Omental fat pad (tissue), 4 donors: Measurements from ENCODE around the gene IFNAR2. TPM values are rescaled to one million over a fixed set of nuclear protein-coding genes. Genes with fewer than 3 reads are reported as not detected.

Experiments used
- ATAC-seq: fragments of 150-250 bp; one replicate; pipeline ENCODE4 v1.9.1; 2016; ENCODE audit warnings: mild to moderate bottlenecking, moderate library complexity; ENCODE audit not compliant: low FRiP score
- DNase-seq: peaks from one replicate; pipeline ENCODE4 v3.0.0-alpha.2; 2019; ENCODE audit warnings: low spot score
- CTCF ChIP-seq, 3 donors: fragments of 450-650 bp; IDR thresholded peaks; one replicate each; pipeline ENCODE4 v1.5.1; 2016 to 2017; ENCODE audit warnings: antibody characterized with exemption in 3 of 3, mild to moderate bottlenecking in 3 of 3, moderate library complexity in 2 of 3
- total RNA-seq, 4 donors: library from RNA; depleted of rRNA; stranded (reverse); fragments of >200 nt; gene quantifications; one replicate each; pipeline ENCODE4 v1.1.0, GENCODE V29; 2016

The IFNAR2 gene
- total RNA-seq, 4 donors from 2014 or later, result 13.5 to 32.9 (median 26.2) TPM

DNA sequence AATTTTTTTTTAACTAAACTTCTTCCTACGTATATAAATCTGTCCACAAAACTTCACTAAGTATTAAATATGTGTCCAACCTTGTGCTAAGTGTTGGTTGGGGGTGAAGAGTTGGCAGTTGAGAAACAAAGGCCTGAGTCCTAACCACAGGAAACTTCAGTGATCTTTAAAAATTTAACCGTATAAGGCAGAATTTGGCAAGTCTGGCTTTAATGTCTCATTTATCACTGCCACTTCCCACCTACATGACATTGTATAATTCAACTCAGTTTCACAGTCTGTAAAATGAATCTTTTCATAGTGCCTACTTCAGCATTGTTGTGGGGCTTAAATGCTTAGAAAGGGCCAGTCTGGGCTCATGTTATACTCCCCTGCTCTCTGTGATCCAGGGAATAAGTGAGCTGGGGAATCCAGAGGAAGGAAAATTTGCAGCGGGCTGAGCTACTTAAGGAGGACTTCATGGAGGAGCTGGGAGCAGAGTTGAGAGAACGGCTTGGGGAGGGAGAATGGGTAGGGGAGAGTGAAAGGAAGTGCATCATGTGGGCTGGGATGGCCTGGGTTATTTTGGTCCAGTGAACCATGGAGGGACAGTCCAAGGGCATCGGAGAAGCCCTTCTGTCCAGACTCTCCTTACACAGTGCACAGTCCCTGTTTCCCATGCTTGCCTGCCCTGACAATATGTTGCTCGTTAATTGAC lies 14.5 kb downstream of the IFNAR2 start:
- no peak for ATAC-seq
- no peak for TF ChIP-seq CTCF (IDR thresholded peaks at IDR 0.05)

DNA sequence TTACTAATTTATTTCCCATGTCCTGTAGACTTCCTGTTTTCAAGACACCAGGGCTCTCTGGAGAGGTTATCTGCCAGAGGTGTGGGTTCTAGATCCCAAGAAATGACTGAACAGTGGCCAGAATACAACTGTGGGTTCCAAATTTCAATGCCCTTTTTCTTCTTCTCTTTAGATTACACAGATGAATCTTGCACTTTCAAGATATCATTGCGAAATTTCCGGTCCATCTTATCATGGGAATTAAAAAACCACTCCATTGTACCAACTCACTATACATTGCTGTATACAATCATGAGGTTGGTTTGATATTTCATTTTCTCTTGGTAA lies 15.0 kb downstream of the IFNAR2 start:
- no peak for DNase-seq
- ATAC-seq, result no peak
- no peak for TF ChIP-seq CTCF (IDR thresholded peaks at IDR 0.05)

More for the DNA sequence above, 14.5 kb downstream of the IFNAR2 start:
- DNase-seq, result no peak

DNA sequence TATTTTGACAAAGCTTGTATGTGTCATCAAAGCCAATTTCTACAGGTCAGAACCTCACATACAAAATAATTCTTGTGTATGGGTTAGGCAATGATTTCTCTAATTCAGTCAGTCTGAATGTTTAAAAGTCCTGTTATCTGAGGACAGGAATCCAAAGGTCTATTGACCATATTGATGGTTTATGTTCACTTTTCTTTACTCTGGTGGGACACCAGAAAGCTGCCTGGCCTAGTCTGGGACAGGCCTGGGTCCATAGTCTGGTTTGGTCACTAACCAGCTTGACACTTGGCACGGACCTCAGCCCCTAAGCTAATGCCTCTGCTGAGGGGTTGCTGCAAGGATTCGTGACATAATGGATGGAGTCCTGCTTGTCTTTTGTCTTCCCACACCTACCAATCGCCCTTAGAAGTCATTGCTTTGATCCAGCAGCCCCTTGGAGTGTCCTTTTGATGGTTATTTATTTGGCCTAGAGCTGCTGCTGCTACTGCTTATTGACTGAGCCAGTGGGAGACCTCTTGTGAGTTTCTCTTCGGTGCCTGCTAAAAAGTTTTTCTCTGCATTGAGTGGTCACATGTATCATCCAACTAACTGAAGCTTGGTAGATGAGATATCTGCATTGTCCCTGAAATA lies 15.7 kb downstream of the IFNAR2 start:
- no peak for TF ChIP-seq CTCF (IDR thresholded peaks at IDR 0.05)
- no peak for DNase-seq
- ATAC-seq, result no peak

DNA sequence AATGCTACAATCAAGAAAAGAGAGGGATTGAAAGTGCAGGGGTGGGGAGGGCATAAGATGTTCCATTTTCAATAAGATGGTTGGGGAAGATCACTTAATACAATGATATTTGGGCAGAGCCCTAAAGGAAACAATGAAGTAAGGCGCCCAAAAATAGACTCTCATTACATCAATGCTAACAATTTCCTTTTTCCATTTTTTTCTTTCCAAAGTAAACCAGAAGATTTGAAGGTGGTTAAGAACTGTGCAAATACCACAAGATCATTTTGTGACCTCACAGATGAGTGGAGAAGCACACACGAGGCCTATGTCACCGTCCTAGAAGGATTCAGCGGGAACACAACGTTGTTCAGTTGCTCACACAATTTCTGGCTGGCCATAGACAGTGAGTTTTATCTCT lies 16.8 kb downstream of the IFNAR2 start:
- DNase-seq (no peak), ATAC-seq (no peak)
- TF ChIP-seq CTCF (IDR thresholded peaks at IDR 0.05), result no peak

DNA sequence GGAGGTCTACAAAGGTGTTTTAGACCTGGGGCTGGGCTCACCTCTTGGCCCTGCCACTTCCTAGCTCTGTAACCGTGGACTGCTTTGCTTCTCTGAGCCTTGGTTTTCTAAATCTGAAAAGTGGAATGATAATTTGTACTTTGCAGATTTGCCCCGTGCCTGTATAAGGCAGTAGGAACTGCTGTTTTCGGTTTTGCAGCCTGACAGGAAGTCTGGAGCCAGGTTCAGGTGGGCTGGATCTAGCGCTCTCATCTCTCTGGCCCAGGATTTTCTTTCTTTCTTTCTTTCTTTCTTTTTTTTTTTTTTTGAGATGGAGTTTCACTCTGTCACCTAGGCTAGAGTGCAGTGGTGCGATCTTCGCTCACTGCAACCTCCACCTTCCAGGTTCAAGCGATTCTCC lies 17.2 kb downstream of the IFNAR2 start:
- ATAC-seq (no peak), DNase-seq (no peak)
- no peak for TF ChIP-seq CTCF (IDR thresholded peaks at IDR 0.05)

DNA sequence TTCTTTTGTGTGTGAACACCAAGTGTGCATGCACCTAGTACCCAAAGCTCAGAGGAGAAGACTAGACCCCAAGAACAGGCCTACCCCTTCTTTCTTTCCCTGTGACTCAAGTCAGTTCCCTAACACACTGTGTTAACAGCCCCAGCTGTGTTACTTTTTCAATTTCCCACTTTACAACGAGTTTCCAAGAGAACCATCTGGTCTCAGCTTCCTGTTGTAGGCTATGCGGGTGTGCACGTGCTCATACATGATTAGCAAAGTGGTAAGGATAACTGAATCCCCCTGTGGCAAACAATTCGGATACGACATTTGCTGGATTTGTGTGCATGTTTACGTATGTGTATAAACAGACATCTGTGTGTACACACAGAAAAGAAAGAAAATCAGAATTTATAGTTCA lies 17.9 kb downstream of the IFNAR2 start:
- no peak for ATAC-seq
- no peak for TF ChIP-seq CTCF (IDR thresholded peaks at IDR 0.05)
- no peak for DNase-seq
